Activated T-cell treated with anti-CD3 and anti-CD28 coated beads for 48 hours (primary cell): Measurements from ENCODE around the gene COL7A1.

Experiments
- DNase-seq: peaks from one replicate; pipeline ENCODE4 v3.0.0-alpha.2; 2020; ENCODE audit warnings: low read depth

Gene COL7A1

DNA sequence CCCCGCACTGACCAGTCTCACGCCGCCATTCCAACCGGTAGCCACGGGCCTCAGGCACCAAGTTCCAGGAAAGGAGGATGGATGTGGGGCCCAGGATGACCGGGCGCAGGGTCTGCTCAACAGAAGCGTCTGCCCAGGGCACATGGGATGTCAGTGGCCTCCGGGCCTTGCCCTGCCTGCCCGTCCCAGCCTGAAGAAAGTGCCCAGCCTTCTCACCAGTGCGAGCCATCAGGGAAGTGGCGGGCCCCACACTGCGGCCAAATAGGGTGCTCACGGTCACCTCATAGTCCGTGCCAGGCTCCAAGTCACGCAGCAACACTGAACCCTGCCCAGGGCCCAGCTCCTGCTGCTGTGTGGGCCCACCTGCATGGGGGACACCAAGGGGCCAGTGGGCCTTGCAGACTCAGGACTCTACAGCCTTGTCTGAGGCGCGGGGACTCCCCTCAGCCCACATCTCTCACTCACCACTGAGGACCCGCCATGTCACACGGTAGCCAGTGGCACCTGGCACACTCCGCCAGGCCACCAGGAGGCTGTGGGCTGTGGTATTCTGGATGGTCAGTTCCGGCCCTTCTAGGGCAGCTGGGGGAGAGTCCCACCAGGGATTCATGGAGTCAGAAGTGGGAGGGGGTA lies 3.1 kb downstream of the COL7A1 start:
- no peak for DNase-seq

DNA sequence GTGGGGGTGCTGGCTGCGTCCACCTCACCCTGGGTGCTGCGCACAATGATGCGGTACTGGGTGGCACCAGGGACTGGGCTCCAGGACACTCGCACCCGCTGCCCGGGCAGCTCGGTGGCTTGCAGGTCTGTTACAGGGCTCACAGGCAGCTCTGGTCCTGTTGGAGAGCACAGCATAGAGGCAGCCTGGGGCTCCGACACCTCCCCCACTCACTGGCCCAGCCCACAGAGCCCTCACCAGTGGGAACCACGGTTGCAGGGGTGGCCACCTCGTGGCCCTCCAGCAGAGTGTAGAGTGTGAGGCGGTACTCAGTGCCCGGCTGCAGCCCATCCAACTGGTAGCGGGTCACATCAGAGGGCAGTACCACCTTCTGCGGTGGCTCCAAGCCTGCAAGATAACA lies 3.7 kb downstream of the COL7A1 start:
- DNase-seq: no peak

DNA sequence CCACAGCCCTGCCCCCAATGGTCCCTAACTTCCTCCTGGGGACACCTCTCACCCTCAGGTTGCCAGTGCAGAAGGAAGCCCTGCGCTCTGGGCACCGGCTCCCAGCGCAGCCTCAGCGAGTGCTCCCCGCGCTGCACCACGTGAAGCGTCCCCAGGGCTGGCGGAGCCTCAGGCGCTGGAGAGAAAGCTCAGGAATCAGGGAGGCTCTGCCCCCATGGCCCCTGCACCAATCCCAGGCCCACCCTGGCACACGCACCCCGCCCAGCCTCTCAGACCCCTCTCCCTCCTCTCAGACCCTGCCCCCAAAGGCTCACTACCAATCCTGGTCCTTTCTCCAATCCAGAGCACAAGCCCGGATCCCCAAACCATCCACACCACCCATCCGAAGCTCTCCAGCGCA lies 6.9 kb downstream of the COL7A1 start:
- no peak for DNase-seq

DNA sequence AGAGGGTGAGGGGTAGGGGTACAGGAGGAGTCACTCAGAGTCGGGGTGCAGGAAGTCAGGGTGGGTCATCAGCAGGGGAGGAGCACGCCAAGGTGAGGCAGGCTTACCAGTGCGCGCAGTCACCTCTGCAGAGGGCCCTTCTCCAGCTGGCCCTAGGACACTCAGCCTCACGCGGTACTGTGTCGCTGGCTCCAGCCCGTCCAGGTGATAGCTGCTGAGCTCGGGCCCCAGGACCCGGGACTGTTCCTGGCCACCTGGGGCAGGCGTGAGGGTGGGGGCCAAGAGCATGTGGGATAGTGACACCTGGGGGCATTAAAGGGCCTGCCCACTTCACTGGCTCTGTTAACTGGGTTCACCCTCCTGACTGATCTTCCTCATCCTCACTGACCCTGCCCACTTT lies 7.4 kb downstream of the COL7A1 start:
- no peak for DNase-seq

DNA sequence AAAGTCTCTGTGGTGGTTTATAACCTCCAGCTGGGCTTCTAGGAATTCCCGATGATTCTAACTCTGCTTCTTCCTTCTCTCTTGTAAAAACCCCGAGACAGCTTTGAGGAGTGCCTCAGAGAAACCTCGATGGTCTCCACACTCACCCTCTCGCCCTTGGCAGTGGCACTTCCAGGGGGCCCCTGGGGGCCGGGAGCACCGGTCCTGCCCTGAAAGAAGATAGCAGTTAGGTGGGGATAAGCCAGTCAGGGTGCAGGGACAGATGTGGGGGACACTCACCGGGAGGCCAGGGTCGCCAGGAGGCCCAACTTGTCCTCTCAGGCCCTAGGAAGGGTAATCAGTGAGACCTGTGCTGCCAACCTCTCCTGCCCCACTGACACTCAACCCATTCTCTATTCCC lies 9.7 kb downstream of the COL7A1 start:
- no peak for DNase-seq

DNA sequence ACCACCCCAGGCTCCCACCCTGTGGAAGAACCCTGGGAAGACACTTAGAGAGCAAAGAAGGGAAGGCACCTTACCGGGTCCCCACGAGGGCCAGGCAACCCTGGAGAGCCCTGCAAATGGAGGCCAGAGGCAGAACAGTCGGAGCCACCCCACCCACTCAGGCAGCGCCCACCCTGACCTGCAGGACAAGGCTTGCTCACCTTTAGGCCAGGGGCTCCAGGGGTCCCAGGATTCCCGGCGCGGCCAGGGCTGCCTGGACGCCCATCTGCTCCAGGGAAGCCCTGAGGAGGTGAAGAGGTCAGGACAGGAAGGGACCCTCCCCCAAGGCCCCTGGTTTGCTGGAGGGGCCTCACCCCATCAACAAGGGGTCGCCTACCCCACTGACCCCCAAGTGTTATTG lies 10.3 kb downstream of the COL7A1 start:
- no peak for DNase-seq

DNA sequence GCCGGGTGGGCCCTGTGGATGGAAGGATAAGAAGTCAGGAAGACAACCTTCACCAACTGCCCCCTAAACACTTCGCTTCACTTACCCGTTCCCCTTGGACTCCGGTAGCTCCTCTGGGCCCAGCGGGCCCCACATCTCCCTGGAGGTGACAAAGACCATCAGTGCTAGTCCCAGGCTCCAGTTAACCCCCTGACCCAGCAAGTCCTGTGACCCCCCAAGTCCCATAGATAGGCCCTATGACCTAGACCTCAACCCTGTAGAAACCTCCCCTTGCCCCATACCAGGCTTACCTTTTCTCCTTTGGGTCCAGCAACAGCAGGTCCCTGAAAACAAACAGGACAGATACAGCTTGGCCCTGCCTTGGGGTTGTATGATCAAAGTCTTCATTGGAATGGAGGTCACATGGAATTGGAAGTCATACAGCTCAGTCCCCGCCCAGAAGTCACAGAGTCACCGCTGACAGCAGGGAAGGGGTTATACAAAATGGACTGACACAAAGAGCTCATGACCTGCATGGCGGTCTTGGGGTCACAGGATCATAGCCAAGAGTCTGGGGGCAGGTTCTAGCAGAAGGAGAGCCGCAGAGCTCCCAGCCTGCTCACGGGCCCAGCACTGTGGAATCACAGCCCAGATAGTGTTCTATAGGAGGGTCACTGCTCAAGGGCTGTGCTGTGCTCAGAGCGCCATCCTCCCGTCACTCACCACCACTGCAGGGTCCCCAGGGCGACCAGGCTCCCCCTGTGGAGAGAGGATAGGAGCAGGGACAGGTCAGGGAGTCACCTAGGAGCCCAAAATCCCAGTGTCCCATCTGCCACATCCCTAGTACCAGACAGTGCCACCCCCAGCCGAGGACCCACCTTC lies 13.3 kb downstream of the COL7A1 start:
- DNase-seq: no peak

DNA sequence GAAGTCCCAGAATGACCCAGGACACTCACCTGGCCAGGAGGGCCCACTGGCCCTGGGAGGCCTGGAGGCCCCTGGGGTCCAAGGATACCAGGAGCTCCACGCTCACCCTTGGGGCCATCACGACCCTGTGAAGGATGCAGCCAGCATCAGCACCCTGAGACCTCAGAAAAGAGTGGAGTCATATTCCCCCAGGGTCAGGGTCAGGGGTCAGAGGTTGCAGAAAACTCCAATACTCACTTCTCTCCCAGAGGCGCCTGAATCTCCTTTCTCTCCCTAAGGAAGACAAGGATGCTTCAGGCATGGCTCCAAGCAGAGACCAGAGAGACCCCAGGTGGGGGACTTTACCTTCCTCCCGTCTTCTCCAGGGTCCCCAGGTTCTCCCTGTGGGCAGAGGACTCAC lies 18.5 kb downstream of the COL7A1 start:
- no peak for DNase-seq

DNA sequence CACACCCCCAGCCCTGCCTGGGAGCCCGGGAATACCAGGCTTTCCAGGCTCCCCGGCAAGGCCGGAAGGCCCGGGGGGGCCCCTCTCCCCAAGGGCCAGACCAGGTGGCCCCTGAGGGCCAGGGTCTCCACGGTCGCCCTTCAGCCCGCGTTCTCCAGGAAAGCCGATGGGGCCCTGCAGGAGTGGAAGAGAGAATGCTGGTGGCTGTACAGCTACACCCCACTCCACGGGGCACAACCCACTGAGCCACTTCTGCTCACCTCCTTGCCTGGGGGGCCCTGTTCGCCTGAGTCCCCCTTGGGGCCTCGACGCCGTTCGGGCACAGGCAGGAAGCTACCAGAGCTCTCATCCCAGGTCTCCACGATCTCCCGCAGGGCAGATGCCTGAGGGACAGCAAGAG lies 19.8 kb downstream of the COL7A1 start:
- no peak for DNase-seq

DNA sequence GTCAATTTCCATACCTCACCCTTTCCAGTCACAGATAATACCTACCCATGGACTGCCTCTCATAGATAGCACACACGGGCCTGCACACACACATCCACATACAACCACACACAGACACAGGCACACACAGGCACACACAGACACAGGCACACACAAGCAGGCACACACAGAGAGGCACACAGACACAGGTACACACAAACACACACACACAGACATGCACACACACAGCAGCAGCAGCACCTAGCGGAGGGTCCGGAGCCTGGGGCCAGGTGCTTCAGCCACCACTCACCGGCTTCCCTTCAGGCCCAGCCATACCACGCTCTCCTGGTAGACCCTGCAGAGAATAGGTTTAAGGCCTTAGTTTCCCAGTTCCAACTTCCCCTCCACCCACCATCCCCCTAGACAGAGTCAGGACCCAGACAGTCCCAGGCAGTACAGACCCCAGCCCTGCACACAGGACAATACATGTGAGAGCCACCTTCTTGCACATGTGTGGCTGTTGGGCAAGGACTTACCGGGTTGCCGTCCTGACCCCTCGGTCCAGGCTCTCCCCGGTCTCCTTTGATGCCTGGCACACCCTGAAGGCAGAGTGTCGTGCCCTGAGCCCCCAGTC lies 21.1 kb downstream of the COL7A1 start:
- no peak for DNase-seq

DNA sequence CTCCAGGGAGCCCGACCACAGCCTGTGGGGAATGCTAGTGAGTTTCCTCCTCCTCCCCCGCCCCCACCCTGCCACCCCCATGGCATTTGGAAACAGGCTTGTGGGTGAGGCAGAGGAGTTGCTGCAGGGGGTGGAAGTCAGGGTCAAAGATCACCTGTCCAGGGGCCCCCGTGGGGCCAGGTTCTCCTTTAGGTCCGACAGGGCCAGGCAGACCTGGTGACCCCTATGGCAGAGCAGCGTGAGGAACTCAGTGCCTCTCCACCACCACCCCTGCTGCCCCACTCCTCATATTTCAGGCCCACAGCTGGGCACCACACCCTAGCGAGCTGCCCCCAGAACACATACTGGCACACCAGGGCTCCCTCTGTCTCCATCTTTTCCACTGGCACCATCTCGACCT lies 22.6 kb downstream of the COL7A1 start:
- DNase-seq: no peak

DNA sequence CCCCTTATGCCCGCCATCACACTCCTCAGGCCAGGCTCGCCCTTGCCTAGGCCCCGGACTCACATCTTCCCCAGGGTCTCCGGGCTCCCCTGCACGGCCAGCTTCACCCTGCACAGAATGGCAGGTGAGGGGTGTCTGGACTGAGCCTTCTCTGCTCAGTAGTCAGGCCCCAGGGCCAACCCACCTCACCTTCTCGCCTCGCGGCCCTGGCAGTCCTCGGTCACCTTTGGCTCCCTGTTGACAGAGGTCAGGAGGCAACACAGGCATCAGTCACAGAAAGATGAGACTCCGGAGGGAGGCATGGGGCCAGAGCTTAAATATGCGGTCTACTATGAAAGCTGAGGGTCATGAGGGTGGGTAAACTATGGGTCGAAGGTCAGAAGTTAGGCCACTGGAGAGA lies 23.2 kb downstream of the COL7A1 start:
- DNase-seq: no peak

DNA sequence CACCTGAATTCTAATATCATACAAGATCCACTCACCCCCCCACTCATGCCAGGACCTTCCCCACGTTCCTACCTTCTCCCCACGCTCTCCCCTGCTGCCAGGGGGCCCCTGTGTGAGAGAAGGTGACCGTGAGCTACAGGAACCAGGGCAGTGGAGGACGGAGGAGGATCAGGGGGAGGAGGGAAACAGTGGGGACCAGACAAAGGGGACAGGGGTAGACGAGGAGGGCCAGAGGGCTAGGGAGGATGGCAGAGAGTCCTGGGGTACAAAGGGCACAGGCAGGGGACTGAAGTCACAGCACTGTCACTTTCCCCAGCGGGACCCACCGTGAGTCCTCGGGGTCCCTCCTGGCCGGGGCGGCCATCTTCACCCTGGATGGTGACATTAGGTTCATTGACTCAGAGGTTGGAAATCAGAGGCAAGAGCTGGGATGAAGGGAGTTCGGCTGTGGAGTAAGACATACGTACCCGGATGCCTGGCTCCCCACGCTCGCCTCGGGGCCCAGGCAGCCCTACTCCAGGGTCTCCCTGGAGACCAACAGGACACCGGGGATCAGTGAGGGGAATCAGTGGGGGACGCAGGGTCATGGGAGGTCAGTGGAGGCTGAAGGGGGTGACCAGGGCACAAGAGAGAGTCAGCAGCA lies 25.2 kb downstream of the COL7A1 start:
- DNase-seq: no peak

DNA sequence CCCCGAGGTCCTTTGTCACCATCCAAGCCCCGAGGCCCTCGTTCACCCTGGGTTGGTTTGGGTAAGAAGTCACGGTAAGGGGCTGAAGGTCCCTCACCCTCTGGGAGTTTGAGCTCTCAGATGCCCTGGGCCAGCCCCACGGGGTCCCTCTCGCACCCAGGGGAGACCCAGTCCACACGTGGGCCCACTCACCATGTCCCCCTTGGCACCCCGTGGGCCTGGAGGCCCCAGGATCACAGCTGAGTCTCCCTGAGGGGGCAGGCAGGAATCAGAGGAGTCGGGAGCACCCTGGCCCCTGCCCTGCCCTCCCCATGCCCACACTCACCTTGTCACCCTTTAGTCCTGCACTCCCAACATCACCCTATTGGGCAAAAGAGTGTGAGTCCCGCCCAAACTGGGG lies 25.7 kb downstream of the COL7A1 start:
- DNase-seq: no peak

DNA sequence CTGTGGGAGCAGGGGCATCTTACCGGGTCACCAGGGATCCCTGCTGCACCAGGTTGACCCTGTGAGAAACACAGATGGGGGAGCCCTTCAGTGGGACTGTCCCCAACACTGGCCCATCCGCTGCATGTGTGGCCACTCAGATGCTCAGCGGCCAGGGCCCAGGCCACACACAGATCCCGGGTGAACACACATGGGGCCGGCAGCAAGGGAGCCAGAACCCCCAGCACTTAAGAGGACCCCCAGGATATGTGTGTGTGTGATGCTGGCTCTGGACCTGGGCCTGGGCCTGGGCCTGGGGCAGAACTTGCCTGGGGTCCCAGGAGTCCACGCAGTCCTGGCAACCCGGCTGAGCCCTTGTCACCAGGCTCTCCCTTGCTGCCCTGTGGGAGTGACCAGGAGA lies 26.7 kb downstream of the COL7A1 start:
- no peak for DNase-seq

DNA sequence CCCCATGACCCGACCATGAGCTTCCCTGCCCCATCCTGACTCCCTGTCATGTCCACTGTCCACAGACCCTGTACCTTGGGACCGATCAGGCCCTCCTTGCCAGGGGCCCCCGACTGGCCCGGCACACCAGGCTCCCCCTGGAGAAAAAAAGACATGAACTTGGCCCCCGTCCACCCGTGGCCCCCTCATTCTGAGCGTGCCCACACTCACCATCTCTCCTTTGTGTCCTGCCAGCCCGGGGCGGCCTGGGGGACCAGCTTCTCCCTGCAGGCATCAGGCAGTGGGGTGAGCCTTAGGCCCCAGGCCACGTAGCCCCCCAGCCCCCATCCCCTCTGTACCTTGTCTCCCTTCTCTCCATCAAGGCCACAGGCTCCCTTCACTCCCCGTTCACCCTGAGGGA lies 27.6 kb downstream of the COL7A1 start:
- DNase-seq: no peak

DNA sequence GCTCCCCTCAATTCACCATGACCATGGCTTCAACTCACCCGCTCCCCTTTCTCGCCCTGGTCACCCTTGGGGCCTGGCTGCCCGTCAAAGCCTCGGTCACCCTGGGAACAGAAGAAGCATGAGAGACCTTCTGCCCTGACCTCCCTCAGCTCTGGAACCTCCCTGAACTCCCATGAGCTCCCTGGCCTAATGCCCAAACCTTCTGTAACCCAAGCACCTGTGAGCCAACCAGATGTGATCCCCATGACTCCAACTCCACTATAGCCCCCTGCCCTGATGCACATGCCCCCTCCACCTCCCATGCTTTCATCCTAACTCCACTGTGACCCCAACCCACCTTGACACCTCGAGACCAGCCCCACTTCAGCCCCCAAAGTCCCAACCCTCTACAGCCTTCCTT lies 28.0 kb downstream of the COL7A1 start:
- no peak for DNase-seq

DNA sequence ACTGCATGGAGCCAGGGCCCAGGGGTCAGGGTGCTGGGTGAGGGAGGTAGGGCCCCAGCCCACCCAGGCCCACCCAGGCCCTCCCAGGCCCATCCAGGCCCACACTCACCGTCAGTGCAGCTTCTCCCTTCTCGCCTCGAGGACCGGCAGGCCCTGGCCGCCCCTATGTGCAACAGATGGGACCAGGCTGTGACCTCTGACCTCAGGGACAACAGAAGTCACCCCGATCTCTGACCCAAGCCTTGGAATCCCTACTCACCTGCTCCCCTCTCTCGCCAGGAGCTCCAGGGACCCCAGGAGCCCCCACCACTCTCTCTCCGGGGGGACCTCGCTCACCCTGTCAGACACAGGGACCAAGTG lies 28.7 kb downstream of the COL7A1 start:
- DNase-seq: no peak

DNA sequence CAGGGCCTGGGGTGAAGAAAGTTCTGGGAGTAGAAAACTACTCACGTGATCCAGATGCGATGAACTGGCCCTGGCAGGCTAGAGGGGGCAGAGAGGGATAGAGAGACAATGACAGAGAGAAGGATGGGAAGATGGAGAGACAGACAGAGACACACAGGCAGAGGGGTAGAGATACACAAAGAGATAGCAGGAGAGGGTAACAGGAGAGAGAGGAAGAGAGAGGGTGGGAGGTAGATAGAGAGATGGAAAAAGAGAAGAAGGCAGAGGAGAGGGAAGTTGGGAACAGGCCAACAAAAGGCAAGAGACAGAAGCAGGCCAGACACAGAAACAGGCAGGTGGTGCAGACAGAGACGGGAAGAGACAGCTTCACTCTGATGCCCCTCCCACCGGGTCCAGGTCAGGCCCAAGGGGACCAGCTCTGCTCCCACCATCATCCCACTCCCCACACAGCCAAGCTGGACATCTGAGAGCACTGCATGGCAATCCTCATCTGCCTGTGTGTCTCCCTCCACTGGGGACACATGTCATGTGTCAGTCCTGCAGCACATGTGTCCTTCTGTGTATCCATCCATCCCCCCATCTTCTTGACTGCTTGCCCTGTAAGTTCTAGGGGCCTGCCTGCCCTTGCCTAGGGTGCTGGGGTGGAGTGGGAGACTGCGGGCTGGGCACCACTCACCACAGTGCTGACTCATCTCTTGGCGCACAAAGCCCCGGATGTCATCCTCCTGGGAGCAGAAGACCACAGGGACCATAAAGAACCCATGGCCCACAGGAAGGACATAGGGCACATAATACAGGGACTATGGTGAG lies 29.3 kb downstream of the COL7A1 start:
- no peak for DNase-seq

DNA sequence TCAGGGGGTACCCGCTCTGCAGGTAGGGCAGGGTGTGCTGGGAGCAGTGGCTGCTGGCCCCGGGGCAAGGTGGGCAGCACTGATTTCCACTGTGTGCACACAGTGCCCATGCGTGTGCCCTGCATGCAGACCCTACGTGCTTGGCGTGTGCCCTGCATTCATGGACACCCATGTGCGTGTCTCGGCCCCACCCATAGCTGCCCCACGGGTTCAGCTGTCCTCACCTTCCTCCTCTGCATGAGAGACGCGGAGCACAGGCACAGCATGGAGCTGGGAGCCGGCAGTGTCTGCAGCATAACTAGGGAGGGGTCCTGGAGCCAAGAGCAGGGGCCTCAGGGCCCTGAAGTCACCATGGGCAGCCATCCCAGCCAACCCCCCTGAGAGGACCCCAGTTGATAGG lies 29.9 kb downstream of the COL7A1 start:
- DNase-seq: no peak

DNA sequence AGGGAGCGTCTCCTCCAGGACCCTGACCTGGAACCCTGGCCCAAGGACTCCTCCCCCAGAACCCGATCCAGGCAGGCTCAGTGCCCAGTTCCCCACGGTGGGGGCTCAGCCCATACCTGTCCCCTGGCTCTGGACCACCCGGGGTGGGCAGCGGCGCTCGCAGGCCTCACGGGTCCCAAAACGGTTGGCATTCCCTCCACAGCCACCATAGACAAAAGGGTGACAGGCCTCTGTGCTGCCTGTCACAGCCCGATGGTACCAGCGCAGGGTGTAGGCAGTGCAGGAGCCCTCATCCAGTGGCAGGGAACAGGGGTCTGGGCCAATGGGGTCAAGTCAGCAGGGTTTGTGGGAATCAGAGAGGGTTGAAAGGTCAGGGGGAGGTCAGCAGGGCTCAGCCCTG lies 30.5 kb downstream of the COL7A1 start:
- DNase-seq: no peak

DNA sequence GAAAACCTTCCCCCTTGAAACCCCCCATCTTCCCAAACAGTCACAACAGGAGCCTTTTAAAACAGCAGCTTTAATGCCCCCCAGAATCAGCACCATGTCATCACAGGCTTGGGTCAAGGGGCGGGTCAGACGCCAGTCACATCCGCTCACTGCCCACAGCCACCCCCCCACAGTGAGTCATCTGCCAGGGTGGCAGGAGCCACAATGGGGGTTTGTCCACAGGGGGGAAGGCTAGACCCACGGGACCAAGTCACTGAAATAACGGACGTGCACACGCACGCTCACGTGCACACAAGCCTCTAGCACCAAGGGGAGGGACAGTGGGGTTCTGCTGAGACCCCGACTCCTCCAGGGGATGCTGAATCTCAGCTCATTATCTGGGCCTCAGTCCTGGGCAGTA lies 31.1 kb downstream of the COL7A1 start:
- peak; percentile 24 for DNase-seq
